ENCODE results near the gene CEP152. TPM values are rescaled to one million over a fixed set of nuclear protein-coding genes. Genes with fewer than 3 reads are reported as not detected.

Gene CEP152
- total RNA-seq, 1 experiment from 2014 or later = 28.9 TPM

DNA sequence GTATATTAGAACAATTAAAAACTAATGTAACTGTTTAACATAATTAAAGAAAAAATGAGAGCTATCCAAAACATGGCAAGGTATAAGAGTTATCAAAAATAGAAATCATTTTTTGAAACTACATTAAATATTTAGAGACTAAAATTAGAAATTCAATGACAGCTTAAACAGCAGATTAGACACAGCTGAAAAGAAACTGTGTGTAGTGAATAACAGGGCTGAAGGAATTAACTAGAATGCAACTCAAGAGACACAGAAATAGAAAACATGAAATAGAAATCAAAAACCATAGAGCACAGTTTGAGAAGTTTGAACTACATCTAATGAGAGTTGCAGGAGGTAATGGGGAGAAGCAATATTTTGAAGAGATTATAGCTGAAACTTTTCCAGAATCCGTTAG is 105.5 kb downstream of the CEP152 start:
- no peak overlapping the region for H3K4me3 ChIP-seq (ENCODE audit: low read length)
- H3K27ac ChIP-seq (ENCODE audit: low read length) = no peak overlapping the region

DNA sequence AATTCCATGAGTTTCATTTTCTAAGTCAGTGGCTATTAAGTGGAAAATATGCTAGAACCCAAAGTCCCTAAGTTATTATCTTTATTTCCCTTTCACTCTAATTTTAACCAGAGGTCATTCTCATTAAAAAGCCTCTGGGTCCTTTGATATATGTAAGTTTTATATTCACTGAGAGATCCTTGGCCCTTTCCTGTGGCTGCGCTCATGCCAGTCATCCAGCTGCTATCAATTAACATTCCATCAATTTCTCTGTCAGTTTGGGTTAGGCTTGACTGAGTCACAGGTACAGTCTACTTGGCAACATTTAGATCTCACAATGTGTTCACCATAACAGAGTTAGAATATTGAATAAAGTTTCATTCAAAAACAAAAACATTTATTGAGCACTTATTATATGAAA is 107.3 kb downstream of the CEP152 start:
- Histone ChIP-seq H3K4me1 (ENCODE audit: low read length) (peaks cover 8% of the 10 kb centered on the region), H3K9ac (ENCODE audit: low read length) (no peak overlapping the region), H3K9me3 (ENCODE audit: low read length) (0 out of 2 replicates have a peak, but pooled peaks cover 3% of the 10 kb centered on the region), H3K9me2 (replicated peaks; ENCODE audit: insufficient read depth, low read length) (no peaks in the 10 kb centered on the region), H4K20me1 (ENCODE audit: insufficient read depth, low read depth, low read length) (no peaks in the 10 kb centered on the region), H2AFZ (ENCODE audit: low read length) (no peak overlapping the region), H3K4me2 (ENCODE audit: low read depth, low read length, poor library complexity, severe bottlenecking) (no peak overlapping the region), H3K36me3 (ENCODE audit: insufficient read depth, low read length) (no peaks in the 10 kb centered on the region), H3K79me2 (ENCODE audit: low read length) (no peaks in the 10 kb centered on the region), H3K27me3 (ENCODE audit: low read length) (no peaks in the 10 kb centered on the region), H3K27ac (ENCODE audit: low read length) (no peak overlapping the region), H3K4me3 (ENCODE audit: low read length) (no peak overlapping the region)
- DNase-seq = no peak

More for the DNA sequence above, 105.5 kb downstream of the CEP152 start:
- Histone ChIP-seq H3K9ac (ENCODE audit: low read length) (no peak overlapping the region), H3K4me1 (ENCODE audit: low read length) (peaks cover 8% of the 10 kb centered on the region), H3K79me2 (ENCODE audit: low read length) (no peaks in the 10 kb centered on the region), H3K4me2 (ENCODE audit: low read depth, low read length, poor library complexity, severe bottlenecking) (no peak overlapping the region), H4K20me1 (ENCODE audit: insufficient read depth, low read depth, low read length) (no peaks in the 10 kb centered on the region), H3K36me3 (ENCODE audit: insufficient read depth, low read length) (no peaks in the 10 kb centered on the region), H2AFZ (ENCODE audit: low read length) (no peak overlapping the region), H3K27me3 (ENCODE audit: low read length) (no peaks in the 10 kb centered on the region), H3K9me3 (ENCODE audit: low read length) (0 out of 2 replicates have a peak, but pooled peaks cover 3% of the 10 kb centered on the region), H3K9me2 (replicated peaks; ENCODE audit: insufficient read depth, low read length) (no peaks in the 10 kb centered on the region)
- no peak for DNase-seq

DNA sequence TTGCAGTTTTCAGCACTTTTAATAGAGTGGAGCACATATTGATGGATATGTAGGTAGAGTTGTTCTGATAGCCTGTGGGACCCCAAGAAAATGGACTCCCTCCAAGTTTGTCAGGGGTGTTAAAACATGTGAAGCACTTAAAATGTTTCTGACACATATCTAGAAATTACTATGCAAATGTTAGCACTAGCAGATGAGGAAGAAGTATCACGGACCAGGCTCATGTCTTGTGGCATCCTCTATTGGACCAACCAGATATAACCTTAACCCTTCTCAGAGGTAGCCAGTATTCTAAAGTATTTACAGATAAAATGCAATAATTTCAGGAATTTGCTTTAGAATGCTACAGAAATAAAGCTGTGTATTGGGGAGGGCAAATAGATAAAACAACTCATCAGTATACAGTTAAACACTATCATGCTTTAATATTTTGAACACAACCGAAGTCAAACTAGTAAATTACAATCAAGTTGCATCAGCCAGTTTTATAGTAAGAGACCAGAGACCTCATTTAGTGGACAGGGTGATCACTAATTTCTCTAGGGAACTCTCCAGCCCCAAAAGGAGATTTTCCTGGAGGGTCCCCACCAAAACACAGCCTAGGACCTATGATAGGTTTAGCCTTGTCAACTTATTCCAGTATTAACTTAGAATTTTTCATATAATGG is 108.2 kb downstream of the CEP152 start:
- no peak overlapping the region for H3K4me2 ChIP-seq (ENCODE audit: low read depth, low read length, poor library complexity, severe bottlenecking)
- no peaks in the 10 kb centered on the region for H4K20me1 ChIP-seq (ENCODE audit: insufficient read depth, low read depth, low read length)
- H3K27ac ChIP-seq (ENCODE audit: low read length) = no peak overlapping the region
- DNase-seq = no peak
- no peaks in the 10 kb centered on the region for H3K9me2 ChIP-seq (replicated peaks; ENCODE audit: insufficient read depth, low read length)
- H3K4me3 ChIP-seq (ENCODE audit: low read length) = no peak overlapping the region
- H3K9ac ChIP-seq (ENCODE audit: low read length) = no peak overlapping the region
- no peaks in the 10 kb centered on the region for H3K36me3 ChIP-seq (ENCODE audit: insufficient read depth, low read length)
- H2AFZ ChIP-seq (ENCODE audit: low read length) = no peak overlapping the region
- H3K9me3 ChIP-seq (ENCODE audit: low read length) = 0 out of 2 replicates have a peak, but pooled peaks cover 3% of the 10 kb centered on the region
- H3K4me1 ChIP-seq (ENCODE audit: low read length) = peaks cover 8% of the 10 kb centered on the region
- H3K27me3 ChIP-seq (ENCODE audit: low read length) = no peaks in the 10 kb centered on the region
- no peaks in the 10 kb centered on the region for H3K79me2 ChIP-seq (ENCODE audit: low read length)

DNA sequence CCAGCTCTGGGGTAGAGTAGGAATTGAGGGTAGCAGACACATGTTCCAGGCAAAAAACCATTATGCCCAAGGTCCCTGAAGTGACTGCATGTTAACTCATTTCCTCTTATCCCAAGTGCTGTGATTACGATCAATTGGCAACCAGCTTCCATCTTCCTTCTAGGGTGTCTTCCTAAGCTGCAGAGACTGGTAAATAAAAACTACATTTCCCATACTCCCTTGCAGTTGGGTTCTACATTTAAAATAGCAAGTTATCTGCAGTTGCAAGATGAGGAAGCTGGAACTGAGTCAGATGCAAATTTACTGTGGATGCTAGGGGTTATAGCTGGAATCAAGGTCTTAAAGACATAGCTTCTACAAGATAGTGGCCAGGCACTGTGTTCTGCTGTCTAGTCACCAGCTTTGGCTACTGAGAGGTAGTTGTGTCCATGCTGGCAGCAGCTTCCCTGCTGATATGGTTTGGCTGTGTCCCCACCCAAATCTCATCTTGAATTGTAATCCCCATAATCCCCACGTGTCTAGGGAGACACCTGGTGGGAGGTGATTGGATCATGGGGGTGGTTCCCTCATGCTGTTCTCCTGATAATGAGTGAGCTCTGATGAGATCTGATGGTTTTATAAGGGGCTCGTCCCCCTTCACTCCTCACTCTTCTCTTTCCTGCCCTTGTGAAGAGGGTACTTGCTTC is 114.1 kb downstream of the CEP152 start:
- Histone ChIP-seq H3K27ac (ENCODE audit: low read length) (no peak overlapping the region), H3K27me3 (ENCODE audit: low read length) (no peaks in the 10 kb centered on the region), H3K4me2 (ENCODE audit: low read depth, low read length, poor library complexity, severe bottlenecking) (no peak overlapping the region), H4K20me1 (ENCODE audit: insufficient read depth, low read depth, low read length) (no peaks in the 10 kb centered on the region), H3K4me3 (ENCODE audit: low read length) (no peak overlapping the region), H3K36me3 (ENCODE audit: insufficient read depth, low read length) (no peaks in the 10 kb centered on the region), H3K9me2 (replicated peaks; ENCODE audit: insufficient read depth, low read length) (no peaks in the 10 kb centered on the region), H3K4me1 (ENCODE audit: low read length) (peaks cover 6% of the 10 kb centered on the region), H2AFZ (ENCODE audit: low read length) (no peak overlapping the region), H3K9ac (ENCODE audit: low read length) (no peak overlapping the region), H3K9me3 (ENCODE audit: low read length) (no peaks in the 10 kb centered on the region), H3K79me2 (ENCODE audit: low read length) (no peaks in the 10 kb centered on the region)
- peak; percentile 70 for DNase-seq

DNA sequence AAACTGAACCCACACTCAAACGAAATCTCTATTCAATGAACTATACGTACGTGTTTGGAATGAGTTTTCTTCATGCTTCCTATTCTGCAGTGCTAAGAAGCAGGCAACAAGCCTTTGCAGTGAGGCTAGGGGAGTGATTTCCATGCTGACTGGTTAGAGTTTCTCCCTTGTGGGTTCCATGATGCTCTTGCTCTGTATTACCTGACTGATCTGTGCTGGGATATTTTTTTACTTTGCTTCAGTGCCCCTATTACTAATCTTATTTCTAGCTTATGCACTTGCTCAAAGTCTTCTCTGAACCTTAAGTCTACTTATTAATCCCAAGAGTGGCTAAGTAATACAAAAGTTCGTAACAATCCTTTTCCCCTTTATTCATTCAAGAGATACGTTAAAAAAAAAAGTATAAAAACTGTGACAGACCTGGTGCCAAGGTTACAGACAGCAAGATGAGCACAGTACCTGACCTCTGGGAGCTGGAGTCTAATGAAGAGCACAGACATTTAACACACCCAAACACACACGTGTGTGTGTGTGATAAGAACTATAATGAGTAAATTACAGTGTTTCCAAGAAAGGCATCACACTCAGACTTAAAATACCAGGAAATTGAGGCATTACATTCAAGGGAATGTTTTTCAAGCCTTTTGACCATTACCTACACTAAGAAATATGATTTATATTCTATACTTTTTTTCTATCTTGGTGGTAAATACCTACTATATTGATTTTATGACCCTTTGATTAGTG is 114.9 kb downstream of the CEP152 start:
- Histone ChIP-seq H3K9me3 (ENCODE audit: low read length) (no peaks in the 10 kb centered on the region), H3K79me2 (ENCODE audit: low read length) (no peaks in the 10 kb centered on the region), H3K9ac (ENCODE audit: low read length) (no peak overlapping the region), H3K4me3 (ENCODE audit: low read length) (no peak overlapping the region), H3K27ac (ENCODE audit: low read length) (no peak overlapping the region), H2AFZ (ENCODE audit: low read length) (no peak overlapping the region), H3K36me3 (ENCODE audit: insufficient read depth, low read length) (no peaks in the 10 kb centered on the region), H3K4me1 (ENCODE audit: low read length) (peaks cover 6% of the 10 kb centered on the region), H3K4me2 (ENCODE audit: low read depth, low read length, poor library complexity, severe bottlenecking) (no peak overlapping the region), H3K27me3 (ENCODE audit: low read length) (no peaks in the 10 kb centered on the region), H3K9me2 (replicated peaks; ENCODE audit: insufficient read depth, low read length) (no peaks in the 10 kb centered on the region), H4K20me1 (ENCODE audit: insufficient read depth, low read depth, low read length) (no peaks in the 10 kb centered on the region)
- no peak for DNase-seq

DNA sequence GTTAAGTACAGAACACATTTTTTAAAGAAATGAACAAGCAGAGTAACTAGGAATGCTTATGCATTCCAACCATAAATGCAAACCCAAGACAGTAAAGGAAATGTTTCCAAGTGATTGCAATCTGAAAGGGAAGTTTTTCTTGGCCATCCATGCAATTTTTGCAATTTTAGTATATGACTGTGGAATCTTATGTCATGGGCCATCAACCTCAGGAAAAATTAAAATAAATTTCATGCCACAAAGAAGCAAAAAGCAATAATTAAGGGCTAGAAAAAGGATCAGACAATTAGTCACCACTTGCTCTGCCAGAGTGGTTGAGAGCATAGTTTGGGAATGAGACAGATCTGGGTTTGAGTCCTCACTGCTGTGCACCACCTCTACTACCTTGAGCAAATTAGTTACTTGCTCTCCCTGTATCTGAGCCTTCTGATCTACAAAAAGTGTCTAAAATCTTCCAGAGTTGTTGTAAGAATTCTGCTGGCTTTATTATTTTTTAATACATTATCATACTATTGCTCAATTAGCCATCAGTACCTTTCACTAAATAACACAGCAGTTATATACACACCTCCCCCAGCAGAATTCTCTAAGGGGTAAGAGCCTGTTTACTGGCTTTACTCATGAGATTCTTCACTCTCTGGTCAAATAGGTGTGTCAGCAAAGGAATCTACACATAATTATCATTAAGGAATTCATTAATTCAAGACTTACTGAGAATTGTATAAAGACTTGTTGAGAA is 115.6 kb downstream of the CEP152 start:
- Histone ChIP-seq H2AFZ (ENCODE audit: low read length) (no peak overlapping the region), H3K36me3 (ENCODE audit: insufficient read depth, low read length) (no peaks in the 10 kb centered on the region), H3K9ac (ENCODE audit: low read length) (no peak overlapping the region), H3K9me3 (ENCODE audit: low read length) (no peaks in the 10 kb centered on the region), H3K4me3 (ENCODE audit: low read length) (no peak overlapping the region), H3K4me1 (ENCODE audit: low read length) (peaks cover 6% of the 10 kb centered on the region), H3K4me2 (ENCODE audit: low read depth, low read length, poor library complexity, severe bottlenecking) (no peak overlapping the region), H3K9me2 (replicated peaks; ENCODE audit: insufficient read depth, low read length) (no peaks in the 10 kb centered on the region), H3K27ac (ENCODE audit: low read length) (no peak overlapping the region), H3K27me3 (ENCODE audit: low read length) (no peaks in the 10 kb centered on the region), H4K20me1 (ENCODE audit: insufficient read depth, low read depth, low read length) (no peaks in the 10 kb centered on the region), H3K79me2 (ENCODE audit: low read length) (no peaks in the 10 kb centered on the region)
- DNase-seq = no peak

DNA sequence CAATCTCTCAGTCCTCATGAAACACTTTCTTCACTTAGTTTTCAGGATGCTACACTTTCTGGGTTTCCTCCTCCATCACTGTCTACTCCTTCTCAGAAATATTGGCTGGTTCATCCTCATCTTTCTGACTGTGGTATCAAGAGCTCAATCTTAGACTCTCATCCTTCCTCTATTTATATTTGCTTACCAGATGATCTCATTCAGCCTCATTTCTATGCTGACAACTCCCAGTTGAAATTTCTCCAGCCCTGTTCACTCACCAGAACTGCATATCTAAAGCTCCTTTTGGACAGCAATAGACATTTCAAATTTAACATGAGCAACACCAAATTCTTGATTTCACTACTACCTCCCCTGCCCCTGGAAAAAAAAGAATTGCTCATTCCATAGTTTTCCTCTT is 117.4 kb downstream of the CEP152 start:
- no peaks in the 10 kb centered on the region for H3K79me2 ChIP-seq (ENCODE audit: low read length)
- DNase-seq = no peak
- no peaks in the 10 kb centered on the region for H3K9me3 ChIP-seq (ENCODE audit: low read length)
- H3K4me1 ChIP-seq (ENCODE audit: low read length) = peaks cover 6% of the 10 kb centered on the region
- H3K4me3 ChIP-seq (ENCODE audit: low read length) = no peak overlapping the region
- no peak overlapping the region for H3K9ac ChIP-seq (ENCODE audit: low read length)
- no peak overlapping the region for H3K4me2 ChIP-seq (ENCODE audit: low read depth, low read length, poor library complexity, severe bottlenecking)
- no peaks in the 10 kb centered on the region for H3K27me3 ChIP-seq (ENCODE audit: low read length)
- no peaks in the 10 kb centered on the region for H4K20me1 ChIP-seq (ENCODE audit: insufficient read depth, low read depth, low read length)
- no peaks in the 10 kb centered on the region for H3K9me2 ChIP-seq (replicated peaks; ENCODE audit: insufficient read depth, low read length)
- no peaks in the 10 kb centered on the region for H3K36me3 ChIP-seq (ENCODE audit: insufficient read depth, low read length)
- no peak overlapping the region for H3K27ac ChIP-seq (ENCODE audit: low read length)
- no peak overlapping the region for H2AFZ ChIP-seq (ENCODE audit: low read length)

DNA sequence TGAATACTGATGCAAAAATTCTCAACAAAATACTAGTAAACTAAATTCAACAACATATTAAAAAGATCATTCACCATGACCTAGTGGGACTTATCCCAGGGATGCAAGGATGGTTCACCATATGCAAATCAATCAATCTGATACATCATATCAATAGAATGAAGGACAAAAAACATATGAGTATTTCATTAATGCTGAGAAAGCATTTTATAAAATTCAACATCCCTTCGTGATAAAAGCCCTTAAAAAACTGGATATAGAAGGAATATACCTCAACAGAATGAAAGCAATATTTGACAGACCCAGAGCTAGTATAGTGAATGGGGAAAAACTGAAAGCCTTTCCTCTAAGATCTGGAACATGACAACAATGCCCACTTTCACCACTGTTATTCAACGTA is 122.4 kb downstream of the CEP152 start:
- H3K9me3 ChIP-seq (ENCODE audit: low read length) = no peaks in the 10 kb centered on the region
- H3K4me3 ChIP-seq (ENCODE audit: low read length) = no peak overlapping the region
- H3K27ac ChIP-seq (ENCODE audit: low read length) = no peak overlapping the region
- H3K4me1 ChIP-seq (ENCODE audit: low read length) = no peaks in the 10 kb centered on the region
- H3K4me2 ChIP-seq (ENCODE audit: low read depth, low read length, poor library complexity, severe bottlenecking) = no peak overlapping the region
- H2AFZ ChIP-seq (ENCODE audit: low read length) = no peak overlapping the region
- H3K36me3 ChIP-seq (ENCODE audit: insufficient read depth, low read length) = no peaks in the 10 kb centered on the region
- no peaks in the 10 kb centered on the region for H3K79me2 ChIP-seq (ENCODE audit: low read length)
- H3K9ac ChIP-seq (ENCODE audit: low read length) = no peak overlapping the region
- H3K27me3 ChIP-seq (ENCODE audit: low read length) = no peaks in the 10 kb centered on the region
- DNase-seq = no peak
- H4K20me1 ChIP-seq (ENCODE audit: insufficient read depth, low read depth, low read length) = no peaks in the 10 kb centered on the region
- no peaks in the 10 kb centered on the region for H3K9me2 ChIP-seq (replicated peaks; ENCODE audit: insufficient read depth, low read length)
